Stimulated activated CD8-positive, alpha-beta memory T cell treated with anti-CD3 and anti-CD28 coated beads, Interleukin-4, amount 100 ng/mL, for 4 hours (primary cell): Measurements from ENCODE around the gene NTF4.
"Not testable (repeated sequence)": the region's sequence is repeated elsewhere in the genome, so short reads cannot be mapped to it uniquely, and the experiment has no call there.

Experiments used
- DNase-seq, 2 donors: peaks; one replicate each; pipeline ENCODE4 v3.0.0-alpha.2; 2020; ENCODE audit warnings: low read depth in 2 of 2, low spot score in 1 of 2

The NTF4 gene

GRCh38 chr19:49024233-49024632 is 40.4 kb downstream of the NTF4 start, which contains the start of gene CGB3:
TSS of gene CGB3 (minus strand) at chr19:49024333. CDS start at chr19:49023971, 362 bp downstream.
- not testable (repeated sequence) for DNase-seq

DNA sequence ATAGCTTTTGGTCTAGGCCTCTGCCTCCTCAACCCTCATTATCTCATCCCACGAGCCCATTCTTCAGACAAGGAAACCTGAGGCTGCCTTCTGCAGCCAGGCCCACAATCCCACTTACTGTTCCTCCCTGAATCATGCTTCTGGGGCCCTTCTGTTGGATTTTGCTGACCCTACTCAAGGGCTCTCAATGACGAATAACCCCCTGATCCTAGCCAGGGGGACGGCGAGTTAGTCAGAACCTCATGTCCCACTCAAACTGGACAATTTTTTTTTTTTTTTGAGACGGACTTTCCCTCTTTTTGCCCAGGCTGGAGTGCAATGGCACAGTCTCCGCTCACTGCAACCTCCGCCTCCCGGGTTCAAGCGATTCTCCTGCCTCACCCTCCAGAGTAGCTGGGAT is 42.5 kb downstream of the NTF4 start:
- no peak for DNase-seq

DNA sequence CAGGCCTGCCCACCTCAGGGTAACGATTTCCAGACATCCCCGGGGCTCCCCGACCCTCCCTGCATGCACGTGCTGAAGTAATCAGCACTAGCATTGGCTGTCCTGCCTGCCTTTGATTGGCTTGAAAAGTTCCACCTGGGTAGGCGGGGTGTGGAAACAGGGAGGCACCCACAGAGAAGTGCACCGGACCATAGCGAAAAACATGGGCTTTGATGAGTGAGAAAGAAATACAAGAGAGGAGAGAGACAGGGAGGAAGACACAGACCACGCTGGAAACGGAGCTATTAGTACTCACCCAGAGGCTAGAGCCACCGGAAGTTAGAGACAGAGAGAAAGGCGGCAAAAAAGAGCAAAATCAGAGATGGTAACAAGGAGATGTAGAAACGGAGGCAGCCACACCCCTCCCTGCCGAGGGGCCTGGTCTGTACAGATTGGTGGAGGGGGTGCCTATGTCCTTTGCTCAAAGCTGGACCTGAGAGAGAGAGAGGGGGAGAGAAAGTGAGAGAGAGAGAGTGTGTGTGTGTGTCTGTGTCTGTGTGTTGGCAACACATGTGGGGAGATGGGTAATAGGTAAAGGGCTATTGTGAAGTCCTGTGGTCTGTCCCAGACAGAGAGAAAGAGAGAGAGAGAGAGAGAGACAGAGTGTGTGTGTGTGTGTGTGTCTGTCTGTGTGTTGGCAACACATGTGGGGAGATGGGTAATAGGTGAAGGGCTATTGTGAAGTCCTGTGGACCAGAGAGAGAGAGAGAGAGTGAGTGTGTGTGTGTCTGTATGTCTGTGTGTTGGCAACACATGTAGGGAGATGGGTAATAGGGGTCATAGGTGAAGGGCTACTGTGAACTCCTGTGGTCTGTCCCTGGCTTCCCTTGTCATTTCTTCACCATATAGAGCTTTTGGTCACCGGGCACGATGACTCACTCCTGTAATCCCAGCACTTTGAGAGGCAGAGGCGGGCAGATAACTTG is 43.4 kb downstream of the NTF4 start:
- DNase-seq = no peak

- no peak for DNase-seq
Measured at GRCh38 chr19:49020342-49020741, 44.3 kb downstream of the NTF4 start.

GRCh38 chr19:49019242-49019932 is 45.2 kb downstream of the NTF4 start:
- DNase-seq = peak; percentile 27 to 28

DNA sequence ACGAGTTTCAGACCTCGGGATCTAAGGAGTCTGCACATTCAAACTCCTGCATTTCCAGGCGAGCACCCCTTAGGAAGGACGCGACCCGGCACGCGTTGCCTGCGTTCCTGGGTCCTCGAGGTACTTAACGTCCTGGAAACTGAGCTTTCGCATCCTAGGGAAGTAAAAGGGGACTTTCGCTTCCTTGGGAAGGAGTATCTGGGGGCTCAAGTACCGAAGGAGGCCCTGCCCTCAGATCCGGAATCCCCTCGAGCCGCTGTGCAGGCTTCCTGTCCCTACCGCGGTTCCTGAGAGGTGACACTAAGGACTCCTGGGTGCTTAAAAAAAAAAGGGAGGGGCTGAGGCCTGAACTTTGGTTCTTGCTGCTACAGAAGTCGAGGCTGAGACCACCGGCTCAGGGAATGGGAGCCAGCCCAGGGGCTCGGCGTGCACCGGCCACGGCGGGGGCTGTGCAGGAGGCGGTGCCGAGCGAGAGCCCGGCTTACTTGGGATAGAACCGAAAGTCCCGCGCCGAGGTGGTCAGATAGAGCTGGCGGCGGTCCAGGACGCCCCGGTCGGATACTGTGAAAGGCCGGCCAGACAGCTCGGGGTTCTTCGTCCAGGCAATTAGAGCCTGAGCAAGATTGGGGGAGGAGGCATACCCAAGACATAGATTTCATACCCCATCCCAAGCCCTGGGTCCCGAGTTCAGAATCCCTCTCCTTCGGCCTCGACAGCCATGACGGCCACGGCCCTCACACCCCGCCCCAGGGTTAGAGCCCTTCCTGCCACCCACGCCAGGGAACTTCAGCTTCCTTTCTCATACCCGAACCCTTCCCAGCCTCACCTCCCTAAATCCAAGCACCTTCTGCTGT is 46.0 kb downstream of the NTF4 start:
- DNase-seq = not testable (repeated sequence)

- DNase-seq = peak in 1 of 2 donors; percentile 32
Measured at GRCh38 chr19:49017666-49018351, 46.8 kb downstream of the NTF4 start.

DNA sequence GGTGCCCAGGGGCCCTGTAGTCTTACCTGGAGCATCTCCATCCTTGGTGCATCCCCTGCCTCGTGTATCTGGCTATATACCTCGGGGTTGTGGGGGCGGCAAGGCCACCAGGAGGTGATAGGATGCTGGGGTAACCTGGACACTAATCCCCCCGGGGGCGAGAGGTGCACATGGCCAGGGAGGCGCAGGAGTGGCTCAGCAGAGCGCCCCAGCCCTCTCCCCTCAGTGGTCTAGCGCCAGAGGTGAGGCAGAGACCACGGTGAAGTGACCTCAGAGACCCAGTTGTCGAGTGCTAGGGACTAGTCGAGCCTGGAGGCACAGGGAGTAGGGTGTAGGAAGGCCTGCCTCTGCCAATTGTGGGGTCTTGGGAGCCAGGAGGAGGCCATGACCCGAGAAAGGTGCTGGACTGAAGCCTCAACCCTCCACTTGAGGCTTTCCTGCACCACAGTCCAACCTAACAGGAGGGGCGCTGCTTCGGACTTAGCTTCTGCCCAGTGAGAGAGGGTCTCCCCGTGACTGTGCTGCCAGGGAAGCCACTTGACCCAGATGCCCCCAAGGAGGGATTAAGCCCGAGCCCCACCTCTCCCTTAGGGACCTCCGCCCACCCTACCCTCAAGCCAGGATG is 47.5 kb downstream of the NTF4 start, which contains the start of gene LHB:
LHB (minus strand) TSS at position 51 of the 625 bp plus-strand sequence; CDS start at position 41, 10 bp downstream.
- DNase-seq = no peak

DNA sequence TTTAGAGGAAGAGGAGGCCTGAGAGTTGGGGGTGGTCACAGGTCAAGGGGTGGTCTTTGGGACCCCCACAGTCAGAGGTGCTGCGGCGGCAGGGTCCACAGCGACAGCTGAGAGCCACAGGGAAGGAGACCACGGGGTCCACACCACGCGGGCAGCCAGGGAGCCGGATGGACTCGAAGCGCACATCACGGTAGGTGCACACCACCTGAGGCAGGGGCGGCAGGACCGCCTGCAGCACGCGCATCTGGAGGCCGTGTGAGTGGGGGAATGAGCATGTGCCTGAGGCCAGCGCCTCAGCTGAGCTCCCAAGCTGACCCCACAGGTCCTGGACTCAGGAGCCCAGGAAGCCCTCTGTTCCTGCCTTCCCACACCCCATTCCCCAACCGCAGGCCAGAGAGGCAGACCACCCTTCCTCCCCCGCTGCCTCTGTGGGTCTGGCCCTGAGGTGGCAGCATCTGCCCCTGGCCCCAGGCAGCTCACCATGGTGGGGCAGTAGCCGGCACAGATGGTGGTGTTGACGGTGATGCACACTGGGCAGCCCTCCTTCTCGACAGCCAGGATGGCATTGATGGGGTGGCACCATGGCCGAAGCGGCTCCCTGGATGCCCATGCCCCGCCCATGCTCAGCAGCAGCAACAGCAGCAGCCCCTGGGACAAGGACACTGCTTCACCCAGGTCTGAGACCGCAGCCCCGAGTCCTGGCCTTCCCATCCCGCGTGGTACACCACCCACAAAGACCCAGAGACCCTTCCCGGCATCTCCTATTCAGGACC is 48.4 kb downstream of the NTF4 start:
- no peak for DNase-seq

DNA sequence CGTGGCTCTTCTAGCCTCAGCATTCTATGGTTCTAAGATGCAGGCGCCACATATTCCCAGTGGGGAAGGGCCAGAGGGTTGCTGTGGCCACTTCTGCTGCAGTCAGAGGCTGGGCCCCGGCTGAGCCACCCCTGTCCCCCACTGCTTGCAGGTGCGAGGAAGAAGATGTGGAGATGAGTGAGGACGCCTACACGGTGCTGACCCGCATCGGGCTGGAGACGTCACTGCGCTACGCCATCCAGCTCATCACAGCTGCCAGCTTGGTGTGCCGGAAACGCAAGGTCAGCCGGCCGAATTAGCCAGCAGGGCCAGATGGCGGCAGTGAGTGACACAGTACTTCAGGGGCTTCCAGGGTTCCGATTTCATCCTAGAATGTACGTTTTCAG is 49.8 kb downstream of the NTF4 start:
- DNase-seq = no peak

- DNase-seq = no peak
Measured at GRCh38 chr19:49014123-49014869, 50.3 kb downstream of the NTF4 start.

- DNase-seq = no peak
Measured at GRCh38 chr19:49011194-49011593, 53.4 kb downstream of the NTF4 start.
